Thyroid gland (tissue), 4 donors: ENCODE measurements around the gene SP100.

Experiments used
- CTCF ChIP-seq, 6 experiments: fragments of 200-600 bp in 3 of 6; fragments of 450-650 bp in 3 of 6; sonication (generic) in 3 of 6; IDR thresholded peaks; one replicate each; pipeline ENCODE4 v1.5.1; 2016 to 2019; ENCODE audit warnings: antibody characterized with exemption in 6 of 6, mild to moderate bottlenecking in 2 of 6, inconsistent platforms in 1 of 6, moderate library complexity in 1 of 6
- POLR2A ChIP-seq, 2 donors: fragments of 450-650 bp; IDR thresholded peaks; one replicate each; pipeline ENCODE4 v1.6.1; 2017; ENCODE audit warnings: antibody characterized with exemption in 2 of 2, mild to moderate bottlenecking in 2 of 2, moderate library complexity in 1 of 2

GRCh38 chr2:230589025-230589424, 173.0 kb downstream of the SP100 start:
- TF ChIP-seq CTCF (IDR thresholded peaks at IDR 0.05) (no peak), POLR2A (IDR thresholded peaks at IDR 0.05) (no peak)
